Measurements from ENCODE around the gene TCF4. TPM values are rescaled to one million over a fixed set of nuclear protein-coding genes. Genes with fewer than 3 reads are reported as not detected.

Gene TCF4
- total and polyA plus RNA-seq, 2 of the 13 experiments (the other 11 are each of a cell fraction or from before 2014, with no cell fraction given) = not detected

GRCh38 chr18:55323051-55323994 is 264.7 kb downstream of the TCF4 start:
- Histone ChIP-seq H3K27me3 (ENCODE audit: control insufficient read depth in 1 of 2, insufficient read depth in 2 of 2, low read length in 2 of 2) (no peaks in the 10 kb centered on the region; a peak in 1 of 5 replicates), H3K79me2 (ENCODE audit: insufficient read depth, low read length) (no peaks in the 10 kb centered on the region), H3K27ac (ENCODE audit: extremely low read length, insufficient read depth, low read length) (no peak overlapping the region), H4K20me1 (ENCODE audit: insufficient read depth, low read length) (no peaks in the 10 kb centered on the region), H3K4me3 (replicated peaks in 1 of 3; ENCODE audit: insufficient read depth in 1 of 3, low read depth in 2 of 3, low read length in 3 of 3) (no peak overlapping the region), H2AFZ (ENCODE audit: low read length) (no peak overlapping the region), H3K4me1 (ENCODE audit: insufficient read depth, low read length) (no peaks in the 10 kb centered on the region), H3K9ac (ENCODE audit: insufficient read depth, low read depth, low read length) (no peak overlapping the region), H3K36me3 (replicated peaks in 1 of 2; ENCODE audit: control insufficient read depth in 1 of 2, insufficient read depth in 2 of 2, low read length in 2 of 2) (no peaks in the 10 kb centered on the region), H3K9me3 (ENCODE audit: low read length) (no peaks in the 10 kb centered on the region), H3K4me2 (ENCODE audit: low read depth, low read length) (no peak overlapping the region)
- no peak for TF ChIP-seq TFDP1 (CRISPR knock-in tag; IDR thresholded peaks at IDR 0.05; ENCODE audit: borderline replicate concordance)
- TF ChIP-seq ZNF614 (CRISPR knock-in tag; IDR thresholded peaks at IDR 0.05; ENCODE audit: borderline replicate concordance) = no peak
- no TSS peak for BruUV-seq (replicated peaks)
- no peak for FAIRE-seq
- CTCF ChIA-PET (ENCODE audit: low intra/inter-chr PET ratio, low total read pairs) = no interaction called here
- DNase-seq (ENCODE audit: low spot score) = no peak
- in situ Hi-C loops (cut with HindIII; ENCODE audit: extremely low pct_ligation_motif_present, low pct_unique_long_range_greater_than_20kb) = no loop called here
- WGBS (ENCODE audit: low lambda C conversion rate) = 4% methylated on average over 10 of the region's 10 CpGs
- POLR2A ChIA-PET = no interaction called here
- ATAC-seq = no peak
- intact Hi-C loops (cut with micrococcal nuclease; ENCODE audit: unreplicated experiment) = no loop called here

- Histone ChIP-seq H3K36me3 (replicated peaks in 1 of 2; ENCODE audit: control insufficient read depth in 1 of 2, insufficient read depth in 2 of 2, low read length in 2 of 2) (no peaks in the 10 kb centered on the region), H3K4me2 (ENCODE audit: low read depth, low read length) (no peak overlapping the region), H2AFZ (ENCODE audit: low read length) (no peak overlapping the region), H3K9ac (ENCODE audit: insufficient read depth, low read depth, low read length) (no peak overlapping the region), H4K20me1 (ENCODE audit: insufficient read depth, low read length) (no peaks in the 10 kb centered on the region), H3K4me1 (ENCODE audit: insufficient read depth, low read length) (no peaks in the 10 kb centered on the region), H3K27ac (ENCODE audit: extremely low read length, insufficient read depth, low read length) (no peak overlapping the region), H3K9me3 (ENCODE audit: low read length) (no peaks in the 10 kb centered on the region), H3K4me3 (replicated peaks in 1 of 3; ENCODE audit: insufficient read depth in 1 of 3, low read depth in 2 of 3, low read length in 3 of 3) (no peak overlapping the region), H3K27me3 (ENCODE audit: control insufficient read depth in 1 of 2, insufficient read depth in 2 of 2, low read length in 2 of 2) (no peaks in the 10 kb centered on the region; a peak in 1 of 5 replicates), H3K79me2 (ENCODE audit: insufficient read depth, low read length) (no peaks in the 10 kb centered on the region)
- ChIA-PET POLR2A (no interaction called here), CTCF (ENCODE audit: low intra/inter-chr PET ratio, low total read pairs) (no interaction called here)
- 56% methylated on average over 23 of the region's 30 CpGs for WGBS (ENCODE audit: low lambda C conversion rate)
- no TSS peak for BruUV-seq (replicated peaks)
- in situ Hi-C loops (cut with HindIII; ENCODE audit: extremely low pct_ligation_motif_present, low pct_unique_long_range_greater_than_20kb) (no loop called here), intact Hi-C loops (cut with micrococcal nuclease; ENCODE audit: unreplicated experiment) (no loop called here)
- FAIRE-seq = no peak
- no peak for ATAC-seq
- no peak for DNase-seq (ENCODE audit: low spot score)
- no peak for TF ChIP-seq SAFB2 (CRISPR knock-in tag; IDR thresholded peaks at IDR 0.05; ENCODE audit: borderline replicate concordance, low read depth)
- no peak for TF ChIP-seq RBM39 (IDR thresholded peaks at IDR 0.05; ENCODE audit: low read depth, low read length, poor library complexity, severe bottlenecking)
- no peak for TF ChIP-seq ARNT (IDR thresholded peaks at IDR 0.05)
- no peak for TF ChIP-seq NFIC (IDR thresholded peaks at IDR 0.05; ENCODE audit: low read length)
- TF ChIP-seq ZKSCAN5 (CRISPR knock-in tag; IDR thresholded peaks at IDR 0.05) = no peak
- TF ChIP-seq ZNF790 (CRISPR knock-in tag; IDR thresholded peaks at IDR 0.05; ENCODE audit: borderline replicate concordance) = no peak
- no peak for TF ChIP-seq ZFP91 (CRISPR knock-in tag; IDR thresholded peaks at IDR 0.05; ENCODE audit: borderline replicate concordance)
- no peak for TF ChIP-seq ZNF780A (CRISPR knock-in tag; IDR thresholded peaks at IDR 0.05)
- TF ChIP-seq HOXA7 (CRISPR knock-in tag; IDR thresholded peaks at IDR 0.05) = no peak
- no peak for TF ChIP-seq CBX2 (IDR thresholded peaks at IDR 0.05; ENCODE audit: low read depth, low read length)
- no peak for TF ChIP-seq CBX2 (CRISPR knock-in tag; IDR thresholded peaks at IDR 0.05; ENCODE audit: low read depth)
- no peak for TF ChIP-seq NAIF1 (CRISPR knock-in tag; IDR thresholded peaks at IDR 0.05; ENCODE audit: borderline replicate concordance)
- TF ChIP-seq CHCHD3 (CRISPR knock-in tag; IDR thresholded peaks at IDR 0.05) = no peak
- no peak for TF ChIP-seq ATAD3A (CRISPR knock-in tag; IDR thresholded peaks at IDR 0.05)
Measured at GRCh38 chr18:55322178-55322735, 265.7 kb downstream of the TCF4 start.

All from HepG2 (cell line).